HG03039 (cell line): ENCODE data around the gene PAX7.
"Not testable (repeated sequence)": the region's sequence is repeated elsewhere in the genome, so short reads cannot be mapped to it uniquely, and the experiment has no call there.

Experiments used
- ATAC-seq: cut with Tn5 transposase; IDR thresholded peaks from one replicate; pipeline ENCODE4 v1.9.1; 2021; ENCODE audit warnings: mild to moderate bottlenecking, moderate library complexity; ENCODE audit not compliant: unreplicated experiment

Gene PAX7

DNA sequence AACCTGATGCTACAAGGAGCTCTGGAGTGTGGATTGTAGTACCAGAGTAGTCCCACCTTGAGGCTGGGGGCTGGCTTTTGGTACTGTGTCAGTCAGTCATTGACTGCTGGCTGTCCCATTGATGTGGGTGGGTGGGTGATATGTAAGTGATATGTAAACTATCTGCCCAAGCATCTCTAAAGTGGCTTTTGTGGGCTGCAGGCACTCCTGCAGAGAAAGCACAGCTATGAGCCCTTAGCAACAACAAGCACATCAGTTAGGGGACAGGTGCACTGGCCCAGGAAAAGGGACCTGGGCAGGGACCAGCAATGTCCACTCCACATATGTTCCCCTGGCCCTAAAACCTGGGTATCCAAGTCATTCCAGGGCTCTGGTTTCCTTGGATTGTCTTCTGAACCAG, 118.9 kb downstream of the PAX7 start:
- ATAC-seq: no peak

DNA sequence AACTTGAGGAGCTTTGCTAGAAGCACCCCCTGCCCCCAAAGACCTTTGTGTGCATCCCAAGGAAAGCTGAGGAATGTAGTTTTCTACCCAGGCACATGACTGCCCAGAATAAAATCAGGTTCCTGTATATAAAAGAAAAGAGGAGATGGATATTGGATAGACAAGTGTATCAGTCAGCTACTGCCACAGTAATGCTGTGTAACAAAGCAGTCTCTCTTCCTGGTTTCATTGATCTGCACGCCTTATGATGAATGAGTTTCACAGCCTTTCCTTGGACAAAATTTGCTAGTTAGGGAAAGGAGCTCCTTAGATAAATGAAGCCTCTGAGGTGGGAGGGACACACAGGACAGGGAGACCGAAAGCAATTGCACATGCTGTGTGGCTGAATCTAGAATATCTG, 120.0 kb downstream of the PAX7 start:
- ATAC-seq: no peak

DNA sequence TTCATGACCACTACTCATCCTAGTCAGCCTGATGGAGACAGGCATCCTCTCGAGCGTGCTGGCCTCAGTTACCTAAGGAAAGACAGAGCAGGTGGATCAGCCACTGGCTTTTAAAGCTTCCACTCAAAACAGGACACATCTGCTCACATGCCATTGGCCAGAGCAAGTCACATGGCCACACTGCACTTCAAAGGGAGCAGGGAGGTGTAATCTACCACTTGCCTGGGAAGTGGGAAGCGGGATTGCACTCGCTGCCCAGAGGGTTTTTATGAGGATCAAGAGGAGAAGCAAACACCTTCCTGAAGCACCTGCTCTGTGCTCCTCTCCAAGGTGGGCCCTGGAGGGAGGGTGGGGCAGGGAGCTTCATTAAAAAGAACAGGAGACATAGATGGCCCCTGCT, 120.8 kb downstream of the PAX7 start:
- ATAC-seq: no peak

DNA sequence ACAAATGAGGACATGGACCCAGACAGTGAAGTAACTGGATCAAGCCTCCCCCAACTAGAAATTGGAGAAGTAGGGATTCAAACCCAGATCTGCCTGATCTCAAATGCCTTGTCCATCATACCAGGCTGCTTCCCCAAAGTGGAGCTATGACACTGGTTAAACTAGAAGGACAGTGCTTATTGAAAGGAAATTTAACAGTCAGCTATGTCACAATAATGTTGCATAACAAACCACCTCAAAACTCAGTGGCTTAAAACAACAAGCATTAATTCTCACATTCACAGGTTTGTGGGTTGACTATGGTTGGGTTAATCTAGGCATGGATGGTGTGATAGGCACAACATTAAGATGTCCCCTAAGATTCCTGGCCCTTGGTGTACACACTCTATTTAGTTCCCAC, 121.8 kb downstream of the PAX7 start:
- ATAC-seq: no peak

DNA sequence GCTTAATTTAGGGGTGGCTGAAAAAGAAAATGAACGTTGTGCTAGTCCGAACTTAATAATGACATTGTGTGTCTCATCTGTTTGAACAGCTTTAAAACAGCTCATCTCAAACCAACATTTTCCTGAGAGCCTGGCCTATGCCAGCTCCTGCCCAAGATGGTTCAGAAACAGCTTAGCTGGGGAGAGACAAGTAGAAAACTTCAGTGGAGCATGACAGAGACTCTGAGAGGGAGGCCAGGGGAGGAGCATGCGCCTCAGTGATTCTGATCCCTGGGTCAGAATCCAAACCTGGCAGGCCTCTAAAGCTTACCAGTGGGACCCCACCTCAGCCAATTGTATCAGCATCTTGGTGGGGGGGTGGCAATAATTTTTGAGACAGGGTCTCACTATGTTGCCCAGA, 129.5 kb downstream of the PAX7 start:
- no peak for ATAC-seq

DNA sequence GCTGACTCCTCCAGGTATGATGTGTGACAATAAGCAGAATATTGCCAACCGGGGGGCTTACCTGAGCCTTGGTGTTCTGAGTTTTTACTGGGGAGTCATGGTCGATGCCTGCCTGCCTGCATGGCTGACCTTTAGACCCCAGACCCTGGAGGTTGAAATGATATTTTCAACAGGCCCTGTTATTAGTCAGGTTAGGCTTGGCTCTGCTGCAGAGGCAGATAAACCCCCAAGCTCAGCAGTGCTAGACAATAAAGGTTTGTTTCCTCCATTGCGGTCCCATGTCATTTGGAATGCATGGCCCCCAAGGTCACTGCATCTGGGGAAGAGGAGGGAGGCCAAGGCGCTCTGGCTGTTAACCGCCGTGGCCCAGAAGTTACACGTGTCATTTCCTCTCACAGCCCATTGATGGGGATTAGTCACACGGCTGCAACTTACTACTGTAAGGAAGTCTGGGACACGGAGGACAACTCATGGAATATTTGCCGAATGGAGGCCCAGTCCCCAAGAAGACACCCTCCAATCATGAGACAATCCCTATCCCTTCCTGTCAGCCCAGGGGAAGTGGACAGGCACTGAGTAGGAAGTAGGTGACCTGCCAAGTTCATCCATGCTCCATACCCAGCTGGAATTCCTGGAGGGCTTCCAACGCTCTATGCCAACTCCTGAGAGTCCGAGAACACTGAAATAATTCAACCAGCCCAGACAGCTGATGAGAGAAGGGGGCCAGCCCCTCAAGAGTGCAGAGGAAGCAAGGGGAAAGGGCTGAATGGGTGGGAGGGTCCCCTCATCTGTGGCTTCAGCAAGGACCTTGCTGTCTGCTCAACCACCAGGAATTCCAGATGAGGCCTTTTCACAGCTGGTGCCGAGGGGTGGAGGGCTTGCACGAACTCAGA, 131.5 kb downstream of the PAX7 start:
- no peak for ATAC-seq

DNA sequence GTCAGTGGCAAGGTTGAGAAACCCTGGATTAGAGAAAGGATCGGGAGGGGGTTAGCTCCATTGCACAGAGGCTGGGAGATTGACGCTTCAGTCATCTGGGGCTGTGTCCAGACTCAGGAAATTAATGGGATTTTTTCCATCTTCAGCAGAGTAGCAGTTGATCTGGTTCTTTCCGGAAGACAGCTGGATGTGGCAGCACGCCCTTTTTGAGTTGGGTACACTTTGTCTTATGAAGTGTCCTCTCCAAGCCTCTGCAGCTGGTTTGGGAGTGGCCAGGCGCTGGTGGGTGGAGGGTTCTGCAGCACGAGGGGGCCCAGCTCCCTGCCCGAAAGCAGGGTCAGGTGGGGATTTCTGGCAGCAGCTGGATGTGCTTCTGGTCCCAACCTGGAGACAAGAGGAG, 133.7 kb downstream of the PAX7 start:
- no peak for ATAC-seq

DNA sequence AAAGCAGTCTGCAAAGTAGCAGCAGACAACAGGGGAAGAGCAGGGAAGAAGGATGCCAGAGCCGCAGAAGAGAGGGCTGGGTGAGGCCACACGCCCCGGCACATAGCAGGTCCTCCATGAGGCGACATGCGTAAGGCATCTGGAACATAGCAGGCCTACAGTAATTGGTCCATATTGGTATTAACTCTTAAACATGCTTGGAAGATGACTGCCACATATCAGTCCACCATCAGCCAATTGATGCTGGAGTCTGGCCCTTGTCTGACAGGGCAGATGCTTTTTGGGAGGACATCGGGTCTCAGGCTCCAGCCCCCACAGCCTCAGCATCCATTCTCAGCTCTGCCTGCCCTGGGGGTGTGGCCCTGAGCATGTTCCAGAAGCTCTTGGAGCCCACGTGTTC, 135.1 kb downstream of the PAX7 start:
- no peak for ATAC-seq

DNA sequence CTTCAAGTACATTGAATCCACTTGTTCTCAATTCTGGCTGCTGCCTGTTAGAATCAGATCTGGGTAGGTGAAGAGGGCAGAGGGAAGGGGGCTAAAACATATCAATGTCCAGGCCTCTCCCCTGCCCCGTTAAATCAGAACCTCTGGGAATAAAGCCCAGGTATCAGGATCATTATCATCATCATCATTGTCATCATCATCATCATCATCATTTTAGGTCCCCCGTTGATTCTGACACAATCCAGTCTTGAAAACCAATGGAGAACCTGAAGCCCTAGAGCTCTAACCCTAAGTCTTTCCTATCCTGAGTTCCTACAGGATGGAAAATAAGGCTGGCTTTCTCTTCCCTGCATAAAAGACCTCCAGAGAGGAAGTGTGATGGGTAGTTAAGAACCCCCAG, 135.7 kb downstream of the PAX7 start:
- ATAC-seq: no peak

DNA sequence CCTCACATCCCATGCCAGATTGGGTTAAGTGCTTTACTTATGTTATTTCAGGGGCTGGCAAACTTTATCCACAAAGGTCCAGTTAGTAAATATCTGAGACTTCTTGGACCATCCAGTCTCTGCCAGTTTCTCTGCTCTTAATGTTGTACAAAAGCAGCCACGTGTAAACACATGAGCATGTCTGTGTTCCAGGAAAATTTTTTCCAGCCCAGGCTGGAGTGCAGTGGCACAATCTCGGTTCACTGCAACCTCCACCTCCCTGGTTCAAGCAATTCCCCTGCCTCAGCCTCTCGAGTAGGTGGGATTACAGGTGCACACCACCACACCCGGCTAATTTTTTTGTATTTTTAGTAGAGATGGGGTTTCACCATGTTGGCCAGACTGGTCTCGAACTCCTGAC, 136.9 kb downstream of the PAX7 start:
- not testable (repeated sequence) for ATAC-seq

DNA sequence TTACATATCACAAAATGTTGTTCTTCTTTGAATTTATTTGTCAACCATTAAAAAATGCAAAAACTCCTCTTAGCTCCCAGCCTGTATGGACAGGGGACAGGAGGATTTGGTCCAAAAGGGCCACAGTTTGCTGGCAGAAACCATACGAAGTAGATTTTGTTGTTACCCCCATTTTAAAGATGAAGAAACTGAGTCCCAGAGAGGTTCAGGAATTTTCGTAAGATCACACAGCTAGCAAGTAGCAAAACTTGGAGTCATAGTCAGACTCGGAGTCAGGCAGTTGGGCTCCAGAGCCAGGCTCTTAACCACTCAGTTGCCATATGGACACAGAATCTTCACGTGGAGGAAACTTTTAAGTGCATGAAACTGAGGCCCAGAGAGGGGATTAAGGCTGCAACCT, 137.4 kb downstream of the PAX7 start:
- ATAC-seq: no peak

DNA sequence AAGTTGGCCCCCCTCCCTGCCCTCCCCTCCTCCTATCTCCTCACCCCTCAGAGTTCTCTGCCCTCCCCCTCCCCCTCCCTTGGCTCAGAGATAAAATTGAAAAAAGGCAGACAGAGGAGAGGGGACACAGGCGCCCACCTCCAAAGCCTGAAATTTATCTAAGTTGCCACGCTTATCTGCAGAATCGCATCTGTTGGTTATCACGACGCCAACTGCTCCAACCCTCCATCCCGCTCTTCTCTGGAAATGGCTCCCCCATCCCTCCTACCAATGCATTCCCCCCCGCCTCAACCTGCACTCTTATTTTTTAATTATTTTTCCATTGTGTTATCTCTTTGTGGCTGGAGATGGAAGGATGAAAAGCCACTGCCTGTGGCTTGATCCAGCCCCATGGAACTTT, 138.5 kb downstream of the PAX7 start:
- no peak for ATAC-seq

DNA sequence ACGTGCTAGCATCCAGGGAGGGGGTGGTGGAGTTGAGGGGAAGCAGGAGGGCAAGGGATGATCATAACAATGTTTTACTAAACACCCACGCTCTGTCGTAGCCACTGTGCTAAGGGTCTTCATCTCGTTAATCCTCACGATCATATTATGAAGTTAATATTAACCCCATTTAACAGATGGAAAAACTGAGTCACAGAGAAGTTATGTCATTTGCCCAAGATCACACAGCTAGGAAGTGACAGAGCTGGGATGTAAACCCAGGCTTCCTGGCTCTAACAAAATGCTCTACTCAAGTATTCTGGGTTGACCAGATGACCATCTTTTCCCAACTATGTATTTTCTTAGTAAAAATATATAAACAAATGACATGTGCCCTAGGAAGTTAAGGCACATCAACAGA, 140.2 kb downstream of the PAX7 start:
- no peak for ATAC-seq

DNA sequence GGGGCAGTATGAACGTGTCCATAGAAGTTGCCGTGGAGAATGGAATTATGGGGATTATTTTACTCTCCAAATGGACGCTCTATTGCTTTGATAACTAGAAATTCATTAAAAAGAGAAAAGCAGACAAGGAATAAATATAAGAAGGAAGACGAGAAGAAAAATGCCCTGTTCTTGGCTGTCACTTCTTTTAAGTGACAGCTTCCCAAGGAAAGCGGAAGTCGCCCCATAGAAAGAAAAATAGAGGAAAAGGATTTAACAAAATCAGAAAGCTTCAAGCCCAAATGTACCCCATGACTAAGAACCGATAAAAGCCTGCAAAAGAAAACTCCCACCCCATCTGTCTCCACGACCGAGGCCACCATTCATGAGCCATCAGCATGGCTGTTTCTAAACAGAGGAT, 143.1 kb downstream of the PAX7 start:
- no peak for ATAC-seq

DNA sequence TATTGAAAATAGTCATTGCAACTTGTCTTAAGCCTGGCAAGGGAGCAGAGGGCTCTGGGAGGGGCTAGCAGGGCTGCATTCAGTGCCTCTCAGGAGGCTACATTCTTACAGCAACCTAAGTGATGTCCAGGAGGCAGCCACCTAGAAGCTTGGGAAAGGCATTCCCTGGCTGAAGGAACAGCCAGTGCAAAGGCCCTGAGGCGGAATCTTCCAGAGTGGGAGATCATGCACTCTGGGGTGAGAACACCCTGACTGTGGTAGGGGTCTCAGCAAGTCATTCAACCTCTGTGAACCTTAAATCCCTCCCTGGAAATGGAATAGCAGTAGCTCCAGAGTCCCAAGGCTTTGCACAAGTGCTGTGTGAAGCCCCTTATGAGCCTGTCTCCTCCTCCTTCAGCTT, 144.7 kb downstream of the PAX7 start:
- no peak for ATAC-seq

DNA sequence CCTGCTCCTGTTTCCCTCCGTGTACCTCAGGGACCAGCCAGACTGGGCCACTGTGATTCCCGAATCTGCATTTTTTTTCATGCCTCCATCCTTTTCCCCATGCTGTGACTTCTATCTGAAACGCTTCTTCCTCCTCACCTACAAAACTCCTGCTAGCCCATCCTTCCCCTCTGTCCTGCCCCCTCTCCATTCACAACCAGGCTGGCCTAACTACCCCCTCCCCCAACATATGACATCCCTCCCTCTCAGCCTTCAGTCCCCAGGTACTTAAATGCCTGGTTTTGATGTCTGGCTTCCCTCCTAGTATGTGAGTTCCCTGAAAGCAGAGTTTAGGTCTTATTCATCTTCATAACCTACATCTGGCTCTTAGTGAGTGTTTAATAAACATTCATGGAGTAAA, 146.1 kb downstream of the PAX7 start:
- ATAC-seq: no peak

DNA sequence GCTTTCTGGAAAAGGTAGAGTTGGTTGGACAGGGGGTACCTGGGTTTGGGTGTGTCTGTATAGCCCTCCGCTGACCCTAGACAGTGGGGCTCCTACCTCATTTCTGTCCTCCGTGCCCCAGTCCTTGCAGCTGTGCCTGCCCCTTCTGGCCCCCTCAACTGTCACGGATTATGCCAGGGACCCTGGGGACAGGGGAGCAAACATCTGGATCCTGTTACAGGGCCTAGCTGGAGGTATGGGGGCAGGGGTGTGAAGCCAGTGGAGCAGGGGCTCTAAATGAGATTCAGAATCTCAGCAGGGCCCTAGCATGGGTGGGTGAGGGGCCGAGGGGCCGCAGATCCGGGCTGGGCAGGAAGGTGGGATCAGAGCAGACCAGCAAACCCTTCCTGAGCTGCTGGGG, 147.8 kb downstream of the PAX7 start:
- ATAC-seq: no peak

DNA sequence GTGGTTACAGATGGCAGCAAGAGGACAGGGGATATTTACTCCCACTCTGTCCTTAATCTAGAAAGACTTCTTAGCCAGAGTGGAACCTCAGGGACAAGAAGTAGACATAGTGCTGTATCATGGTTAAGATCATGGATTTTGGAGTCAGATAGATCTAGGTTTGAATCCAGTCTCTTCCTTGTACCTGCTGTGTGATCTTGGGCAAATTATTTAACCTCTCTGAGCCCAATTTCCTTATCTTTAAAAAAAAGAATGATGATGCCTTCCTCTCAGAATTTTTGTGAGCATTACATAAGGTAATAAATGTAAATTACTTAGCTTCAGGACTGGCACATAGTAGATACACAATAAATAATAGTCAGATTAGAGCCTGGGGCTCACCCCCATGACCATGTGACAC, 150.4 kb downstream of the PAX7 start:
- ATAC-seq: no peak

DNA sequence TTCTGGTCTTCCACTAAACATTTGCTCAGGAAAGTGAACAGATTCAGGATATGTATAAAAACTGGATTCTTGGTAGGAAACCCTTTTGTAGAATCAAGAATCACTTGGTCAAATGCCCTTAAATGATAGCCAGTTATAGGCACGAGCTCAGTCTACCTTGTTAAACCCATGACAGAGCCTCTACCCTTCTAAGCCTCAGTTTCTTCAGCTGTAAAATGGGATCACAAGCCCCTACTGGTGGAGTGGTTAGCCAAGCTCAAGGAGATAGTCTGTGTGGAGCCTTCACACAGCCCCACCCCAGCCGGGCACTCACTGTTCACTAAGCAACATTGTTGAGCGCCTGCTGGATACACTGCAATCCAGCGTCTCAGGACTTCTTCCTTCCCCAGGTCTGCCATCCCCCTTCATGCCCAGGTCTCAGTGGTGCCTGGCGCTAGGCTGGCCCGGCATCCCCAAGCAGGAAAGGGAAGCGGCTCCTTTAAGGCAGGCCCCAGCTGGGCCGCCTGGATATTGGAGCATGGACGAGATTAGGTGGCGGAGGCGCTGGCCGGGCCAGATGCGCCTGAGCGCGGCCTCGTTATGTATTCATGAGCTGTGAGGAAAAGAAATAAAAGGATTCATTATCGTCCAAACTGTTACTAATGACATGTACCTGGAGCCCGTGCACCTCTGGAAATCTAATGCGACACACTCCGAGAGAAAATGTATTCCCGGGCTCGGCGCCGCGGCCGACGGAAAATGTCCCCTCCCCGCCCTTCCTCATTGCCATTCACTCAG, 153.2 kb downstream of the PAX7 start:
- ATAC-seq: no peak

DNA sequence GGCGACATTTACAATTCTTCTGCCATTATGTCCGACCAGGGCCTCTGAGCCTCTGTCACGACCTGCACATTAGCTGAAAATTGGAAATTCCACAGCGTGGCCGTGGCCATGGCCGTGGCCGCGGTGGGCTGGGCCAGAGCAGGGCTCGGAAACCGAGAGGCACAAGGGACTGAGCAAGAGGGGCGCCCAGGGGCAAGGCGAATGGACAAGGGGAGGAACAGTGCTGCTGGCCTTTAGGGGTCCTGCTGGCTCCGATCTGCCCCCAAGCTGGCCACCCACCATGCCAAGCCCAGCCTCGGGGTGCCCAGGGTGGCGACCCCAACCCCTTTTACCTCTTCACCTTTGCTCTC, 153.8 kb downstream of the PAX7 start:
- ATAC-seq: no peak

DNA sequence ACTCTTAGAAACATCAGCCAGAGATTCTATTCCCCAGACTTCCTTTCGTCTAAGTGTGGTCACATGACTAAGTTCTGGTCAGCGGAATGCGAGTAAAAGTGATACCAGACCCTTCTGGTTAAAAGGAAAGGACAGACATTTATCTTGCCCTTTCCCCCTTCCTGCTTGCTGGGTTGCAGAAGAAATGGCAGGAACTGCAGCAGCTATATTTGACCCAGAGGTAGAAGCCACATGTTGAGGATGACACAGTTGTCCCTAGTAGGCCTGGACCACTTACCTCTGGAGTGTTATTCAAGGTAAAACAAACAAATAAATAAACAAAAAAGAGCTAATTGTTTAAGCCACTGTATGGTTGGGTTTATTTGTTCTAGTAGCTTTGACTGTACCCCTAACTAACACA, 155.5 kb downstream of the PAX7 start:
- no peak for ATAC-seq

DNA sequence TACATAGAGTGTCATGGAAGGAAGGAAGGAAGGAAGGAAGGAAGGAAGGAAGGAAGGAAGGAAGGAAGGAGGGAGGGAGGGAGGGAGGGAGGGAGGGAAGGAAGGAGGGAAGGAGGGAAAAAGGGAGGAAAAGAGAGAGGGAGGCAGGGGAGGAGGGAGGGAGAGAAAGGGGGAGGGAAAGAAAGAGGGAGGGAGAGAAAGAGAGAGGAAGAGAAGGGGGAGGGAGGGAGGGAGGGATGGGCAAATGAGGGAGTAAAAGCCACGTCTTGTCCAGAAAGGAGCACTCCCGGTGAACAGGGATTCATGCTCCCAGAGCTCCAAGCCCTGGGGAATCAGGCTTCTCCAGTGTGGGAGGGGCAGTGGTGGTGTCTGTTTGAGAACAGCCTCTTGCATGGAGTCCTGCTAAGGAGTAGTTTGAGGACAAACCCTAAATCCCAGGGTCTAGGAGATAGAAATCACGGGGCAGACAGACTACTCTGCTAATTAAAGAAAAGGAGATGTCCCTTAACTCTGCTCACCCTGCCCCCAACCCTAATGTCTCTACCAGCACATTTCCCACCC, 157.3 kb downstream of the PAX7 start:
- ATAC-seq: no peak
